ENCODE measurements around the gene POLR1C. TPM values are rescaled to one million over a fixed set of nuclear protein-coding genes. Genes with fewer than 3 reads are reported as not detected.
"Not testable (repeated sequence)": the region's sequence is repeated elsewhere in the genome, so short reads cannot be mapped to it uniquely, and the experiment has no call there.

The POLR1C gene
- 12.6 TPM for total RNA-seq (2013)
- 10 to 100 TPM in 1 of 3 donors, 1 to 10 TPM in 2; 4.5 to 18.3 (median 6.1) TPM for polyA plus RNA-seq
- 5.3 and 12.0 TPM in 2 replicates for polyA minus RNA-seq
- total RNA-seq: 4.2 to 14.8 (median 7.7) reads per million in 11 experiments

GRCh38 chr6:43516697-43517504 lies at the start of gene POLR1C, which contains the start of gene YIPF3:
Gene POLR1C, plus strand, starts transcription at chr6:43517089. Its CDS starts 21 bp downstream, at chr6:43517110.
Gene YIPF3, minus strand, starts transcription at chr6:43516926. Its CDS starts 119 bp downstream, at chr6:43516807.
- Mint-ChIP-seq H3K9me3 (no peaks in the 10 kb centered on the region), H3K4me1 (peaks cover 31% of the 10 kb centered on the region), H3K36me3 (peaks cover 40 to 53% of the 10 kb centered on the region in 2 donors), H3K27ac (peak within 1 kb of the TSS in 1 of 7 donors; percentile 55), H3K27me3 (ENCODE audit: low read depth in 3 of 3) (no peaks in the 10 kb centered on the region), H3K4me3 (no peak within 1 kb of the TSS)
- Histone ChIP-seq H3K27me3 (ENCODE audit: control insufficient read depth in 2 of 2, insufficient read depth in 2 of 2, low read length in 2 of 2) (no peaks in the 10 kb centered on the region), H3K9ac (ENCODE audit: insufficient read depth, low read length, poor library complexity, severe bottlenecking) (peak within 1 kb of the TSS; percentile 92), H3K4me1 (ENCODE audit: control insufficient read depth in 1 of 2, insufficient read depth in 2 of 2, low read length in 2 of 2) (peaks cover 23 to 36% of the 10 kb centered on the region in 2 donors), H2AFZ (ENCODE audit: insufficient read depth, low read depth, low read length, poor library complexity, severe bottlenecking) (peak within 1 kb of the TSS; percentile 99), H3K79me2 (ENCODE audit: insufficient read depth, low read length) (peaks cover 54% of the 10 kb centered on the region), H4K20me1 (ENCODE audit: insufficient read depth, low read length) (peaks cover 36% of the 10 kb centered on the region), H3K4me3 (replicated peaks in 1 of 3; ENCODE audit: low read depth in 2 of 3, low read length in 3 of 3) (peak within 1 kb of the TSS; percentile 61 to 100 (median 78)), H3K9me3 (replicated peaks in 1 of 2; ENCODE audit: control insufficient read depth in 1 of 2, insufficient read depth in 1 of 2, low read length in 2 of 2) (no peaks in the 10 kb centered on the region), H3K36me3 (replicated peaks in 1 of 2; ENCODE audit: control insufficient read depth in 1 of 2, insufficient read depth in 2 of 2, low read length in 2 of 2) (peaks cover 58 to 71% of the 10 kb centered on the region in 2 donors), H3K4me2 (replicated peaks; ENCODE audit: extremely low read depth, low read length, poor library complexity, severe bottlenecking) (peak within 1 kb of the TSS; percentile 99), H3K27ac (ENCODE audit: low read depth in 1 of 2, low read length in 2 of 2) (peak within 1 kb of the TSS; percentile 35 to 93)
- peak; percentile 98 to 100 (median 98) for DNase-seq
- under 1% methylated on average over 55 of the region's 57 CpGs for WGBS (ENCODE audit: insufficient coverage)
- intact Hi-C loops (cut with micrococcal nuclease): loop anchor here (5.0 to 10.0 kb wide), 4 partner anchors 152 to 502 kb away; partner anchors contain the start of genes SRF (in 2 of the 2), KLHDC3 (in 1 of the 2), MEA1 (in 1 of the 2) and ZNF318 (in 1 of the 2)
- TF ChIP-seq CTCF (IDR thresholded peaks at IDR 0.05): no peak

- H3K9ac ChIP-seq (ENCODE audit: insufficient read depth, low read length, poor library complexity, severe bottlenecking); H3K4me2 ChIP-seq (replicated peaks; ENCODE audit: extremely low read depth, low read length, poor library complexity, severe bottlenecking); H3K27ac ChIP-seq (ENCODE audit: low read depth in 1 of 2, low read length in 2 of 2); H3K36me3 ChIP-seq (replicated peaks in 1 of 2; ENCODE audit: control insufficient read depth in 1 of 2, insufficient read depth in 2 of 2, low read length in 2 of 2); H3K27ac Mint-ChIP-seq; H3K79me2 ChIP-seq (ENCODE audit: insufficient read depth, low read length); H3K4me1 ChIP-seq (ENCODE audit: control insufficient read depth in 1 of 2, insufficient read depth in 2 of 2, low read length in 2 of 2); H4K20me1 ChIP-seq (ENCODE audit: insufficient read depth, low read length); intact Hi-C loops (cut with micrococcal nuclease); H3K36me3 Mint-ChIP-seq; DNase-seq; H2AFZ ChIP-seq (ENCODE audit: insufficient read depth, low read depth, low read length, poor library complexity, severe bottlenecking); H3K4me1 Mint-ChIP-seq; H3K9me3 Mint-ChIP-seq; H3K4me3 ChIP-seq (replicated peaks in 1 of 3; ENCODE audit: low read depth in 2 of 3, low read length in 3 of 3); H3K9me3 ChIP-seq (replicated peaks in 1 of 2; ENCODE audit: control insufficient read depth in 1 of 2, insufficient read depth in 1 of 2, low read length in 2 of 2): not testable (repeated sequence)
- WGBS (ENCODE audit: insufficient coverage): 80% methylated on average over 2 of the region's 5 CpGs
- peaks cover 0 to 10% of the 10 kb centered on the region in 2 donors for H3K27me3 ChIP-seq (ENCODE audit: control insufficient read depth in 2 of 2, insufficient read depth in 2 of 2, low read length in 2 of 2)
- peak overlapping the region in 1 of 2 donors; percentile 2 for H3K4me3 Mint-ChIP-seq
- peaks cover 25 to 30% (median 26%) of the 10 kb centered on the region in 3 donors for H3K27me3 Mint-ChIP-seq (ENCODE audit: low read depth in 3 of 3)
Observed at GRCh38 chr6:43467265-43467664, 49.6 kb upstream of the POLR1C start.
